NOMO-1 treated with DMSO at 0.1 percent for 48 hours (cell line): ENCODE results near the gene HSD17B14.
"Not testable (repeated sequence)": the region's sequence is repeated elsewhere in the genome, so short reads cannot be mapped to it uniquely, and the experiment has no call there.

Experiments
- DNase-seq: peaks from one replicate; lab custom pipeline; 2025; ENCODE audit not compliant: unreplicated experiment; lab: John Stamatoyannopoulos, UW

Gene HSD17B14

GRCh38 chr19:48799358-48800300 is 36.7 kb downstream of the HSD17B14 start:
- DNase-seq: no peak

GRCh38 chr19:48798937-48799336 is 37.4 kb downstream of the HSD17B14 start:
- no peak for DNase-seq

- no peak for DNase-seq
Observed at GRCh38 chr19:48797103-48797502, 39.2 kb downstream of the HSD17B14 start.

GRCh38 chr19:48796298-48797083 is 39.8 kb downstream of the HSD17B14 start:
- no peak for DNase-seq

- no peak for DNase-seq
Observed at GRCh38 chr19:48795685-48796070, 40.6 kb downstream of the HSD17B14 start.

GRCh38 chr19:48795055-48795684 is 41.1 kb downstream of the HSD17B14 start:
- DNase-seq: peak; percentile 82

GRCh38 chr19:48794291-48794690 is 42.0 kb downstream of the HSD17B14 start:
- no peak for DNase-seq

- no peak for DNase-seq
Observed at GRCh38 chr19:48793271-48793670, 43.0 kb downstream of the HSD17B14 start.

- not testable (repeated sequence) for DNase-seq
Observed at GRCh38 chr19:48787331-48787730, 49.0 kb downstream of the HSD17B14 start.

GRCh38 chr19:48786422-48786821 is 49.9 kb downstream of the HSD17B14 start:
- DNase-seq: not testable (repeated sequence)

GRCh38 chr19:48784527-48784926 is 51.8 kb downstream of the HSD17B14 start:
- DNase-seq: no peak

GRCh38 chr19:48780631-48781391 is 55.5 kb downstream of the HSD17B14 start:
- DNase-seq: peak; percentile 46

- no peak for DNase-seq
Observed at GRCh38 chr19:48779636-48780035, 56.7 kb downstream of the HSD17B14 start.

- DNase-seq: no peak
Observed at GRCh38 chr19:48777720-48778119, 58.6 kb downstream of the HSD17B14 start.

GRCh38 chr19:48777139-48777538 is 59.2 kb downstream of the HSD17B14 start:
- DNase-seq: no peak

GRCh38 chr19:48772503-48772953 is 63.8 kb downstream of the HSD17B14 start:
- no peak for DNase-seq

GRCh38 chr19:48770734-48771472 is 65.4 kb downstream of the HSD17B14 start:
- no peak for DNase-seq

- DNase-seq: no peak
Observed at GRCh38 chr19:48770266-48770665, 66.0 kb downstream of the HSD17B14 start.

- peak; percentile 82 for DNase-seq
Observed at GRCh38 chr19:48768994-48769713, 67.1 kb downstream of the HSD17B14 start.
